Vagina (tissue), 2 donors: Measurements from ENCODE around the gene CDH6.

Source experiments
- POLR2A ChIP-seq, 2 donors: fragments of 450-650 bp; IDR thresholded peaks; one replicate each; pipeline ENCODE4 v1.6.1; 2017; ENCODE audit warnings: antibody characterized with exemption in 2 of 2, mild to moderate bottlenecking in 2 of 2, moderate library complexity in 2 of 2
- POLR2AphosphoS5 ChIP-seq, 2 donors: sonication (generic); formaldehyde crosslinking; IDR thresholded peaks; one replicate each; pipeline ENCODE4 v1.9.0; 2017; ENCODE audit warnings: antibody characterized with exemption in 2 of 2, mild to moderate bottlenecking in 2 of 2, low read depth in 1 of 2; ENCODE audit not compliant: insufficient read depth in 1 of 2
- TF ChIP-seq, protein P1 (sequence below), 3 experiments: fragments of 450-650 bp in 2 of 3; fragments of 200-600 bp in 1 of 3; sonication (generic) in 1 of 3; IDR thresholded peaks; one replicate each; pipeline ENCODE4 v1.5.1; 2017 to 2019; ENCODE audit warnings: antibody characterized with exemption in 3 of 3, mild to moderate bottlenecking in 2 of 3, moderate library complexity in 2 of 3

GRCh38 chr5:31332160-31332559 is 138.7 kb downstream of the CDH6 start:
- TF ChIP-seq, protein P1, sequence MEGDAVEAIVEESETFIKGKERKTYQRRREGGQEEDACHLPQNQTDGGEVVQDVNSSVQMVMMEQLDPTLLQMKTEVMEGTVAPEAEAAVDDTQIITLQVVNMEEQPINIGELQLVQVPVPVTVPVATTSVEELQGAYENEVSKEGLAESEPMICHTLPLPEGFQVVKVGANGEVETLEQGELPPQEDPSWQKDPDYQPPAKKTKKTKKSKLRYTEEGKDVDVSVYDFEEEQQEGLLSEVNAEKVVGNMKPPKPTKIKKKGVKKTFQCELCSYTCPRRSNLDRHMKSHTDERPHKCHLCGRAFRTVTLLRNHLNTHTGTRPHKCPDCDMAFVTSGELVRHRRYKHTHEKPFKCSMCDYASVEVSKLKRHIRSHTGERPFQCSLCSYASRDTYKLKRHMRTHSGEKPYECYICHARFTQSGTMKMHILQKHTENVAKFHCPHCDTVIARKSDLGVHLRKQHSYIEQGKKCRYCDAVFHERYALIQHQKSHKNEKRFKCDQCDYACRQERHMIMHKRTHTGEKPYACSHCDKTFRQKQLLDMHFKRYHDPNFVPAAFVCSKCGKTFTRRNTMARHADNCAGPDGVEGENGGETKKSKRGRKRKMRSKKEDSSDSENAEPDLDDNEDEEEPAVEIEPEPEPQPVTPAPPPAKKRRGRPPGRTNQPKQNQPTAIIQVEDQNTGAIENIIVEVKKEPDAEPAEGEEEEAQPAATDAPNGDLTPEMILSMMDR (IDR thresholded peaks at IDR 0.05): no peak
- TF ChIP-seq POLR2A (IDR thresholded peaks at IDR 0.05) (no peak), POLR2AphosphoS5 (IDR thresholded peaks at IDR 0.05; ENCODE audit: insufficient read depth in 1 of 2, low read depth in 1 of 2) (no peak)
